ENCODE results near the gene FUT3.

- TF ChIP-seq SMC3 (IDR thresholded peaks at IDR 0.05; ENCODE audit: low read depth, low read length) (peak; percentile 76), CTCF (conservative IDR thresholded peaks at IDR 0.05; ENCODE audit: low read depth, low read length) (peak; percentile 71), RAD21 (IDR thresholded peaks at IDR 0.05; ENCODE audit: low read length) (peak; percentile 61), POLR2A (IDR thresholded peaks at IDR 0.05; ENCODE audit: low read depth, low read length) (no peak), MAZ (IDR thresholded peaks at IDR 0.05; ENCODE audit: borderline replicate concordance, low read depth, low read length) (peak; percentile 82; the same call in 1 of the 2 replicates), FOS (IDR thresholded peaks at IDR 0.05; ENCODE audit: low read depth, low read length) (no peak), MXI1 (IDR thresholded peaks at IDR 0.05; ENCODE audit: borderline replicate concordance, low read depth, low read length) (no peak), MAFK (IDR thresholded peaks at IDR 0.05; ENCODE audit: low read depth, low read length) (no peak), RCOR1 (IDR thresholded peaks at IDR 0.05; ENCODE audit: insufficient replicate concordance, low read length) (no peak)
Measured at GRCh38 chr19:5805462-5806132, 45.7 kb downstream of the FUT3 start.
